Left colon (tissue), 2 donors: ENCODE data around the gene SLC18B1. TPM values are rescaled to one million over a fixed set of nuclear protein-coding genes. Genes with fewer than 3 reads are reported as not detected.
"Not testable (repeated sequence)": the region's sequence is repeated elsewhere in the genome, so short reads cannot be mapped to it uniquely, and the experiment has no call there.

ENCODE experiments used
- ATAC-seq: fragments of 200-7000 bp; cut with Tn5 transposase; one replicate; pipeline ENCODE4 v1.9.1; 2020; ENCODE audit warnings: mild to moderate bottlenecking, moderate library complexity
- DNase-seq, 2 donors: peaks; one replicate each; pipeline ENCODE4 v3.0.0-alpha.2; 2020
- intact Hi-C, 2 donors: fragments of 100-400 bp; cut with DNase I in 1 of 2; cut with micrococcal nuclease in 1 of 2; formaldehyde crosslinking; loops; one replicate each; pipeline versions ENCODE4 v1.11.2 to v1.14.0; 2022; cut with DNase I, micrococcal nuclease
- total RNA-seq, 2 donors: library from RNA; stranded (reverse); fragmentation: NEBNext Ultra II Directional; extraction: Animal tissue kit (Norgen Biotek cat#: 25700); gene quantifications; one replicate each; pipeline ENCODE4 v1.2.1, GENCODE V29; 2021
- donor health status: DM: no; HTN: no; CAD: no.
- donor health status: DM: yes; HTN: yes; CAD: no.

SLC18B1 gene
- total RNA-seq, 2 donors from 2014 or later: 13.4 to 17.1 TPM

GRCh38 chr6:132805548-132805947, 7.1 kb upstream of the SLC18B1 start:
- intact Hi-C loops: no loop called here
- DNase-seq (no peak), ATAC-seq (no peak)

- ATAC-seq (no peak), DNase-seq (no peak)
- intact Hi-C loops: no loop called here
Observed at GRCh38 chr6:132804251-132804650, 5.8 kb upstream of the SLC18B1 start.

DNA sequence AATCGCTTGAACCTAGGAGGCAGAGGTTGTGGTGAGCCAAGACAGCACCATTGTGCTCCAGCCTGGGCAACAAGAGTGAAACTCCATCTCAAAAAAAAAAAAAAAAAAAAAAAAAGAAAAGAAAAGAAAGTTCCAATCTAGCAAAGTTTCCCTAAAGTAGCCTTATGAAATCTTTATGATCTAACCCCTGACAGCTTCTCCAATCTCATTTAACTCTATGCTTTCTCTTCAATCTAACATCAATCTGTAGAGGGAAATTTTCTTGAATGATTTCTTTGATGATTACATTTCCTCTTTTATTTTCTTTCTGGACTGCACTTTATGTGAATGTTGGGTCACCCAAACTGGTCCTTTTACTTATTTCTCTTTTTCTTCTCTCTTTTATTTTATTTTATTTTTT, 2.2 kb upstream of the SLC18B1 start:
- ATAC-seq (no peak), DNase-seq (no peak)
- intact Hi-C loops: no loop called here

GRCh38 chr6:132798869-132799538, 567 bp upstream of the SLC18B1 start:
- intact Hi-C loops: no loop called here
- ATAC-seq (peak; percentile 96), DNase-seq (peak; percentile 79 to 81)

DNA sequence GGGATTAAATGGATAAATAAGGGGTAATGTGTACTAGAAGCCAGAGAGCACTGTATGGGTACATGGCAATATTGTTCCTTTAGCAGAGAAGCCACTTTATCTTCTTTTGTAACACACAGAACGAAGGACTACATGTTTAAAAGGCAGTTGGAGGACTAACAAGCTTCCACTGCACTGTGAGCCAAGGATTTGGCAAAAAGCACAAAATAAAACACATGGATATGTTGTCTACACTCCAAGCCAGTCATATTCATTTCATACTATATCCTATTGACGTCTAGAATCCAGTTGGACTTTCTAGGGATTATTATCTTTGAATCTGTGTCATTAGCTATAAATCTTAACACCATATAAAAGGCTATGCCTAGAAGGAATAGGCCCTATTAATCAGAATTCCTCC, 3.0 kb downstream of the SLC18B1 start:
- no peak for DNase-seq
- no peak for ATAC-seq
- intact Hi-C loops: no loop called here

- ATAC-seq (no peak), DNase-seq (no peak)
- intact Hi-C loops: no loop called here
Observed at GRCh38 chr6:132792510-132792909, 5.9 kb downstream of the SLC18B1 start.

DNA sequence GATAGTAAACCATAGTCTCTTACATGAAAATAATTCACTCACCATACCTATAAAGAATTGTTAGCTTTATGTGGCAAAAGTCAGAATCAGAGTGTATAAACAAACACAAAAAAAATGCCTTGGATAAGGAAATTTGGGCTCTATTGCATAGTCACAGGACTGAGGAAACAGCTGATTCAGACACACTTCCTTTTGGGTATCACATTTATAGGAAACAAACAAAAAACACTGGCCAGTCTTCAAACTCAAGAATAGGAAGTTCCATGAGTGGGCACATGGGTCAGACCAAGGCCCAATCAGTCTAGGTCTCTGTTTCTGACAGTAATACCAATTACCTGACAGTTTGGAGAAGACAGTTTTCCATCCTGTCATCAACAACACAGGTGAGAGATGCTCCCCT, 8.0 kb downstream of the SLC18B1 start:
- intact Hi-C loops: no loop called here
- ATAC-seq (no peak), DNase-seq (no peak)

DNA sequence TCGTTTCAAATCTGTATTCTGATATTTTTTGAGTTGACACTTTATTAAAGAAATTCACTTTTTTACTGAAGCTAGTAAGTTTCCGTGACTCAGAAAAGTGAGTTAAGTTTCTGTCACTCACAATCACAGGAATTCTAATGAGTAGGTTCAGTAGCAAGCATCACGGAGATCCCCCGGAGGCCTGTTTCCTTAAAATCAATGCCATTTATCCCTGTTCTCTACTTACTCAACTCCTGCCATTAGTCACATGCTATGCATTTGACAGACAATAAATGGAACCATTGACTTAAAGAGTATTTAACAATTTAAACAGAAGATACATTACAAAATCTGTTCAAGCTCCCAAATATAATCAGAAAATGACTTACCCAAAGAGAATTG, 9.1 kb downstream of the SLC18B1 start:
- intact Hi-C loops: no loop called here
- ATAC-seq (no peak), DNase-seq (no peak)

GRCh38 chr6:132788658-132789395, 9.6 kb downstream of the SLC18B1 start:
- DNase-seq (no peak), ATAC-seq (no peak)
- intact Hi-C loops: no loop called here

DNA sequence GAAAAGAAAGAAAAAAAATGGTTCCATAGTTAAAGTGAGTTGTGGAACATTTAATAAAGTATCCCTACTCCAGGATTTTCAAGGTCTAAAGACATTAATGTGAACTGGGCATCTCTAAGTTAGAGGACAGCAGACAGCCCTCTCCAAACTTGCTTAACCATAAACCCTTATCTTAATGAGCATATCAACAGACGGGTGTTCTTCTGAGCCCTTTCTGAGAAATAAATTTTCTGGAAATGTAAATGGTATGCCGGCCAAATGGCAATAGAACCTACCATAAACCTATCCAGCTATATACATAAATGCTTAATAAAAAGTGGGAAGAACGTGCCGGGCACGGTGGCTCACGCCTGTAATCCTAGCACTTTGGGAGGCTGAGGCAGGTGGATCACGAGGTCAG, 12.5 kb downstream of the SLC18B1 start:
- intact Hi-C loops: no loop called here
- ATAC-seq: no peak

GRCh38 chr6:132780770-132781371, 17.6 kb downstream of the SLC18B1 start:
- no peak for DNase-seq
- intact Hi-C loops: no loop called here
- ATAC-seq: no peak

More for the DNA sequence above, 12.5 kb downstream of the SLC18B1 start:
- DNase-seq: no peak

DNA sequence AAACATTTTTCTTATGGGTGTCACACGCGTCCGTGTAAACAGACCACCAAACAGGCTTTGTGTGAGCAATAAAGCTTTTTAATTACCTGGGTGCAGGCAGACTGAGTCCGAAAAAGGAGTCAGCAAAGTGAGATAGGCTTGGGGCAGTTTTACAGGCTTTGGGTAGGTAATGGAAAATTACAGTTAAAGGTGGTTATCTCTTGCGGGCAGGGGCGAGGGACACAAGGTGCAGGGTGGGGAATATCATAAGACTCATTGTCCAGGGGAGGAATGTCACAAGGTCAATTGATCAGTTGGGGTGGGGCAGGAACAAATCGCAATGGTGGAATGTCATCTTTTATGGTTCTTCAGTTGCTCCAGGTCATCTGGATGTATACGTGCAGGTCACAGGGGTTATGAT, 20.6 kb downstream of the SLC18B1 start:
- intact Hi-C loops, DNase-seq, ATAC-seq: not testable (repeated sequence)

- intact Hi-C loops: no loop called here
- DNase-seq (peak in 1 of 2 donors; percentile 31), ATAC-seq (peak; percentile 85)
Observed at GRCh38 chr6:132768051-132768517, 30.4 kb downstream of the SLC18B1 start.

DNA sequence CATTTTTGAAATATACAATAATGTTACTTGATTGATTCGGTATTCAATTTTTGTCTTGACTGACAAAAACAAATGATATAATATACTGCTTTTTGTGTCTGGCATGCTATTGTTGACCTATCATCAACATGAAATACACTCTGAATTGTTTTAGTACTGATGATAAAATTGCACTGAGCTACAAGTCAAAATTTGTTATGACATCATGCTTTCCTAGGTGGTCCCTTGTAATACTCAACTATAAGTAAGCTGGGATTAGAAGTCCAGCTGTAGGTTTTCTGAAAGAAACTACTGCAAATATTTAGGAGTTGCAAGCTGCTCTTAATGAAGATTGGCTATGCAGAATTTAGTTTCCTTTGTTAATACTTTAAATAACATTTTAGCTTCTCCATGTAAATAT, 32.9 kb downstream of the SLC18B1 start:
- no peak for DNase-seq
- ATAC-seq: no peak
- intact Hi-C loops: no loop called here

GRCh38 chr6:132764370-132764769, 34.1 kb downstream of the SLC18B1 start:
- DNase-seq (no peak), ATAC-seq (no peak)
- intact Hi-C loops: no loop called here

- intact Hi-C loops: no loop called here
- ATAC-seq (no peak), DNase-seq (peak; percentile 11 to 33)
Observed at GRCh38 chr6:132763269-132763668, 35.2 kb downstream of the SLC18B1 start.

DNA sequence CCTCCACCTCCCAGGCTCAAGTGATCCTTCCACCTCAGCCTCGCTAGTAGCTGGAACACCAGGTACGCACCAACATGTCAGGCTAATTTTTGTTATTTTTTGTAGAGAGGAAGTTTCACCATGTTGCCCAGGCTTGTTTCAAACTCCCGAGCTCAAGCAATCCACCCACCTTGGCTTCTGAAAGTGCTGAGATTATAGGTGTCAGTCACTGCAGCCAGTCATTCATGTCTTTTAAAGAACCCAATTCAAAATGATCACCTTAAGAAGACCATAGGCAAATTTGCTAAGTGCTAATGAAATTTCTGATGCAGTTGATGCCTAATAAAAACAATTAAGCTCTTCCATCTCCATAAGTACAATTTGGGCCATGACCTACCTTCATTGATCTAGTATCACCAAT, 38.2 kb downstream of the SLC18B1 start:
- intact Hi-C loops: no loop called here

DNA sequence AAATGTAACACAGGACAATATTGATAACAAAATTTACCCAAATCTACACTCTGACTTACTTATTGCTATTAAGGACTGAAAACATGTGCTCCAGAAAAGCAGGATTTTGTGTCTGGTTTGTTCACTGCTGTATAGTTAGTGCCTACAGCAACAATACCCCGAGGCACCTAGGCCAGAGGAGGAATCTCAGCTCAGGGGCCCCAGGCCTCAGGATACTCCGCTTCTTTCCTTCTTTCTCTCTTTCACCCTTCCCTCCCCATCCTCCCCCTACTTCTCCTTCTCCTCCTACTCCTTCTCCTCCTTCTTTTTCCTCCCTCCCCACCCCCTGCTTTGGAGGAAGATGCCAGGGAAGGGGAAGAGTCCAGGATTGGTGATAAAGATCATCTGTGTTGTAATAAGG, 39.7 kb downstream of the SLC18B1 start:
- DNase-seq (no peak), ATAC-seq (no peak)
- intact Hi-C loops: no loop called here

More for the DNA sequence above, 38.2 kb downstream of the SLC18B1 start:
- ATAC-seq (no peak), DNase-seq (no peak)

DNA sequence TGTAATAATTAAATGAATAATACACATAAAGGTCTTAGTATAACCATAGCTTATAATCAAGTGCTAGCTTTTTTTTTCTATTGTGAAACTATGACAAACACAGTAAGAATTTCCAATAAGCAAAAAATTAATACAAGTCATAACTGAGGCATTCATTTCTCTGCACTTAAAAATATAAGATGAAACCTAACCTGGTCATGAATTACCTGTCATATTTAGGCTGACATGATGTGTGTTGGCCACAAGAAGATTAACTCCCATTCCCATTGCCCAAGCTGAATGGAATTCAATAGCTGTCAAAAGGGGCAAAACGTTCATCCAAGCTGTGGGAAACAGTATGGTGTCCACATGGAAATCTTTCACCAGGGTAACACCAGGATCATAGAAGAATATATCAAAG, 46.2 kb downstream of the SLC18B1 start:
- intact Hi-C loops: no loop called here
- no peak for DNase-seq
- no peak for ATAC-seq

- DNase-seq (no peak), ATAC-seq (no peak)
- intact Hi-C loops: no loop called here
Observed at GRCh38 chr6:132751828-132752227, 46.6 kb downstream of the SLC18B1 start.
